GM13976 (cell line): ENCODE measurements around the gene MYO1D.

Experiments
- DNase-seq: peaks from one replicate; pipeline ENCODE4 v3.0.0; 2012; ENCODE audit warnings: low spot score
- CTCF ChIP-seq: IDR thresholded peaks from 2 replicates; pipeline ENCODE4 v1.5.1; 2012; ENCODE audit warnings: borderline replicate concordance, mild to moderate bottlenecking; ENCODE audit not compliant: insufficient read depth; ENCODE audit errors: extremely low read depth, missing control alignments, control extremely low read depth
- in situ Hi-C: fragments of 300-500 bp; cut with MboI; formaldehyde crosslinking; loops from one replicate; pipeline ENCODE4 v1.12.0; 2022; ENCODE audit warnings: low sequenced_read_pairs, mixed read lengths, inconsistent platforms; ENCODE audit not compliant: unreplicated experiment

The MYO1D gene

GRCh38 chr17:32873114-32873513, 3.8 kb downstream of the MYO1D start:
- no peak for DNase-seq
- in situ Hi-C loops: no loop called here
- no peak for TF ChIP-seq CTCF

GRCh38 chr17:32871746-32872145, 5.2 kb downstream of the MYO1D start:
- no peak for DNase-seq
- in situ Hi-C loops: no loop called here
- TF ChIP-seq CTCF: no peak

- no peak for TF ChIP-seq CTCF
- in situ Hi-C loops: no loop called here
- DNase-seq: no peak
These were observed 6.0 kb downstream of the MYO1D start for GRCh38 chr17:32870969-32871368.

- in situ Hi-C loops: no loop called here
- TF ChIP-seq CTCF: no peak
- DNase-seq: no peak
These were observed 6.8 kb downstream of the MYO1D start for GRCh38 chr17:32870027-32870670.

- in situ Hi-C loops: no loop called here
- no peak for DNase-seq
- no peak for TF ChIP-seq CTCF
These were observed 7.4 kb downstream of the MYO1D start for GRCh38 chr17:32869345-32870026.

GRCh38 chr17:32865141-32865540, 11.8 kb downstream of the MYO1D start:
- no peak for DNase-seq
- in situ Hi-C loops: no loop called here
- TF ChIP-seq CTCF: no peak

GRCh38 chr17:32863559-32863958, 13.4 kb downstream of the MYO1D start:
- DNase-seq: no peak
- TF ChIP-seq CTCF: no peak
- in situ Hi-C loops: no loop called here
